NCI-H2081 treated with DMSO at 0.1 percent for 48 hours (cell line): ENCODE measurements around the gene THNSL1.
"Not testable (repeated sequence)": the region's sequence is repeated elsewhere in the genome, so short reads cannot be mapped to it uniquely, and the experiment has no call there.

ENCODE experiments used
- DNase-seq: peaks from one replicate; lab custom pipeline; 2025; lab: John Stamatoyannopoulos, UW

THNSL1 gene

GRCh38 chr10:25016376-25017153 is at the start of gene THNSL1:
Gene THNSL1 (plus strand): TSS chr10:25016612. CDS start chr10:25023224, 6,612 bp downstream.
- peak; percentile 82 for DNase-seq

- DNase-seq, result no peak
These were observed 49.4 kb upstream of the THNSL1 start for GRCh38 chr10:24966962-24967481.

- DNase-seq, result no peak
These were observed 48.1 kb upstream of the THNSL1 start for GRCh38 chr10:24968349-24968748.

- not testable (repeated sequence) for DNase-seq
These were observed 47.5 kb upstream of the THNSL1 start for GRCh38 chr10:24968951-24969350.

GRCh38 chr10:24969841-24970281 is 46.6 kb upstream of the THNSL1 start:
- no peak for DNase-seq

- no peak for DNase-seq
These were observed 45.0 kb upstream of the THNSL1 start for GRCh38 chr10:24971374-24971773.

- DNase-seq, result no peak
These were observed 43.2 kb upstream of the THNSL1 start for GRCh38 chr10:24973163-24973562.

GRCh38 chr10:24974976-24975375 is 41.4 kb upstream of the THNSL1 start:
- DNase-seq, result no peak

- DNase-seq, result no peak
These were observed 36.7 kb upstream of the THNSL1 start for GRCh38 chr10:24979685-24980084.

GRCh38 chr10:24981161-24981710 is 35.2 kb upstream of the THNSL1 start:
- DNase-seq, result no peak

GRCh38 chr10:24982319-24983112 is 33.9 kb upstream of the THNSL1 start:
- DNase-seq, result no peak

GRCh38 chr10:24983130-24983529 is 33.3 kb upstream of the THNSL1 start:
- no peak for DNase-seq

- DNase-seq, result no peak
These were observed 32.5 kb upstream of the THNSL1 start for GRCh38 chr10:24983946-24984345.

GRCh38 chr10:24984906-24985305 is 31.5 kb upstream of the THNSL1 start:
- no peak for DNase-seq

GRCh38 chr10:24988831-24989640 is 27.4 kb upstream of the THNSL1 start:
- DNase-seq, result no peak

- no peak for DNase-seq
These were observed 26.5 kb upstream of the THNSL1 start for GRCh38 chr10:24989867-24990266.

- DNase-seq, result no peak
These were observed 25.1 kb upstream of the THNSL1 start for GRCh38 chr10:24991298-24991697.

- no peak for DNase-seq
These were observed 23.8 kb upstream of the THNSL1 start for GRCh38 chr10:24992512-24993133.

GRCh38 chr10:24993237-24993958 is 23.0 kb upstream of the THNSL1 start:
- no peak for DNase-seq

GRCh38 chr10:24995072-24995471 is 21.3 kb upstream of the THNSL1 start:
- no peak for DNase-seq

- no peak for DNase-seq
These were observed 18.4 kb upstream of the THNSL1 start for GRCh38 chr10:24998044-24998443.
